HepG2 (cell line): Measurements from ENCODE around the gene ORC4. TPM values are rescaled to one million over a fixed set of nuclear protein-coding genes. Genes with fewer than 3 reads are reported as not detected.

Experiments
- ATRX ChIP-seq: sonication (generic); formaldehyde crosslinking; IDR thresholded peaks from 2 replicates; pipeline ENCODE4 v1.4.0; 2020; ENCODE audit warnings: missing genetic modification reagents, borderline replicate concordance
- GLI4 ChIP-seq: sonication (generic); formaldehyde crosslinking; IDR thresholded peaks from 2 replicates; pipeline ENCODE4 v1.5.1; 2020; ENCODE audit warnings: missing genetic modification reagents, mild to moderate bottlenecking, moderate library complexity, borderline replicate concordance
- HIC2 ChIP-seq: sonication (generic); formaldehyde crosslinking; IDR thresholded peaks from 2 replicates; pipeline ENCODE4 v1.9.0; 2022; ENCODE audit warnings: low read depth, missing genetic modification reagents
- KLF11 ChIP-seq: IDR thresholded peaks from 2 replicates; pipeline ENCODE4 v1.6.1; 2016; ENCODE audit warnings: missing compliant biosample characterization
- NFRKB ChIP-seq: fragments of 450-650 bp; IDR thresholded peaks from 2 replicates; pipeline ENCODE4 v1.6.1; 2017
- REXO4 ChIP-seq: sonication (generic); formaldehyde crosslinking; IDR thresholded peaks from 2 replicates; pipeline ENCODE4 v1.8.0; 2022; ENCODE audit warnings: missing genetic modification reagents, mild to moderate bottlenecking, borderline replicate concordance
- SKI ChIP-seq: fragments of 450-650 bp; IDR thresholded peaks from one replicate; pipeline ENCODE4 v1.6.1; 2018; ENCODE audit warnings: mild to moderate bottlenecking; ENCODE audit not compliant: partially characterized antibody
- TEAD2 ChIP-seq: sonication (generic); formaldehyde crosslinking; IDR thresholded peaks from 2 replicates; pipeline ENCODE4 v1.9.0; 2021; ENCODE audit warnings: missing genetic modification reagents
- TMF1 ChIP-seq: sonication (generic); formaldehyde crosslinking; IDR thresholded peaks from 2 replicates; pipeline ENCODE4 v1.8.1; 2022; ENCODE audit warnings: low read depth, missing genetic modification reagents
- ZC3H13 ChIP-seq: sonication (generic); formaldehyde crosslinking; IDR thresholded peaks from 2 replicates; pipeline ENCODE4 v1.8.1; 2023; ENCODE audit warnings: mild to moderate bottlenecking, missing genetic modification reagents, moderate library complexity
- ZMYM2 ChIP-seq: sonication (generic); formaldehyde crosslinking; IDR thresholded peaks from 2 replicates; pipeline ENCODE4 v1.8.0; 2022; ENCODE audit warnings: mild to moderate bottlenecking, missing genetic modification reagents
- ZNF354B ChIP-seq: sonication (generic); formaldehyde crosslinking; IDR thresholded peaks from 2 replicates; pipeline ENCODE4 v1.8.0; 2022; ENCODE audit warnings: mild to moderate bottlenecking, missing genetic modification reagents
- ZNF512 ChIP-seq: sonication (generic); formaldehyde crosslinking; IDR thresholded peaks from 2 replicates; pipeline ENCODE4 v1.4.0; 2020; ENCODE audit warnings: mild to moderate bottlenecking, missing genetic modification reagents
- ZNF552 ChIP-seq: sonication (generic); formaldehyde crosslinking; IDR thresholded peaks from 2 replicates; pipeline ENCODE4 v1.9.0; 2022; ENCODE audit warnings: missing genetic modification reagents, mild to moderate bottlenecking, borderline replicate concordance
- ZNF557 ChIP-seq: sonication (generic); formaldehyde crosslinking; IDR thresholded peaks from 2 replicates; pipeline ENCODE4 v1.4.0; 2020; ENCODE audit warnings: missing genetic modification reagents
- ZNF619 ChIP-seq: sonication (generic); formaldehyde crosslinking; IDR thresholded peaks from 2 replicates; pipeline ENCODE4 v1.4.0; 2020; ENCODE audit warnings: mild to moderate bottlenecking, missing genetic modification reagents
- ZNF761 ChIP-seq: sonication (generic); formaldehyde crosslinking; conservative IDR thresholded peaks from 2 replicates; pipeline ENCODE4 v1.4.0; 2020; ENCODE audit warnings: mild to moderate bottlenecking, missing genetic modification reagents
- polyA plus RNA-seq, 8 experiments: library from polyadenylated mRNA; depleted of rRNA in 3 of 8; stranded (reverse) in 7 of 8; unstranded in 1 of 8; fragments of >200 nt; fragmentation: Illumina TruSeq in 4 of 8; extraction: Trizol in 4 of 8; gene quantifications; 2 replicates each; pipeline versions ENCODE4 v1.2.1 to v1.2.3, GENCODE V29; 2011 to 2016; ENCODE audit warnings: low read depth in 4 of 8, missing spikeins in 1 of 8, mixed read lengths in 1 of 8; ENCODE audit not compliant: insufficient read depth in 1 of 8
- total RNA-seq, 5 experiments: library from RNA; depleted of rRNA; stranded (reverse); fragments of >200 nt; fragmentation: Illumina TruSeq; extraction: Trizol; gene quantifications; 2 replicates each; pipeline ENCODE4 v1.2.3, GENCODE V29; 2016; ENCODE audit warnings: low read depth in 1 of 5
- TF ChIP-seq, protein P1 (sequence below): sonication (generic); formaldehyde crosslinking; IDR thresholded peaks from 2 replicates; pipeline ENCODE4 v1.4.0; 2020; ENCODE audit warnings: missing genetic modification reagents, mild to moderate bottlenecking, borderline replicate concordance
- TF ChIP-seq, protein P2 (sequence below): sonication (generic); formaldehyde crosslinking; IDR thresholded peaks from 2 replicates; pipeline ENCODE4 v1.4.0; 2020; ENCODE audit warnings: missing genetic modification reagents
- TF ChIP-seq, protein P3 (sequence below): sonication (generic); formaldehyde crosslinking; IDR thresholded peaks from 2 replicates; pipeline ENCODE4 v1.4.0; 2020; ENCODE audit warnings: mild to moderate bottlenecking, missing genetic modification reagents

The ORC4 gene
- total and polyA plus RNA-seq, 2 of the 13 experiments (the other 11 are each of a cell fraction or from before 2014, with no cell fraction given) = 28.6 to 84.8 TPM

DNA sequence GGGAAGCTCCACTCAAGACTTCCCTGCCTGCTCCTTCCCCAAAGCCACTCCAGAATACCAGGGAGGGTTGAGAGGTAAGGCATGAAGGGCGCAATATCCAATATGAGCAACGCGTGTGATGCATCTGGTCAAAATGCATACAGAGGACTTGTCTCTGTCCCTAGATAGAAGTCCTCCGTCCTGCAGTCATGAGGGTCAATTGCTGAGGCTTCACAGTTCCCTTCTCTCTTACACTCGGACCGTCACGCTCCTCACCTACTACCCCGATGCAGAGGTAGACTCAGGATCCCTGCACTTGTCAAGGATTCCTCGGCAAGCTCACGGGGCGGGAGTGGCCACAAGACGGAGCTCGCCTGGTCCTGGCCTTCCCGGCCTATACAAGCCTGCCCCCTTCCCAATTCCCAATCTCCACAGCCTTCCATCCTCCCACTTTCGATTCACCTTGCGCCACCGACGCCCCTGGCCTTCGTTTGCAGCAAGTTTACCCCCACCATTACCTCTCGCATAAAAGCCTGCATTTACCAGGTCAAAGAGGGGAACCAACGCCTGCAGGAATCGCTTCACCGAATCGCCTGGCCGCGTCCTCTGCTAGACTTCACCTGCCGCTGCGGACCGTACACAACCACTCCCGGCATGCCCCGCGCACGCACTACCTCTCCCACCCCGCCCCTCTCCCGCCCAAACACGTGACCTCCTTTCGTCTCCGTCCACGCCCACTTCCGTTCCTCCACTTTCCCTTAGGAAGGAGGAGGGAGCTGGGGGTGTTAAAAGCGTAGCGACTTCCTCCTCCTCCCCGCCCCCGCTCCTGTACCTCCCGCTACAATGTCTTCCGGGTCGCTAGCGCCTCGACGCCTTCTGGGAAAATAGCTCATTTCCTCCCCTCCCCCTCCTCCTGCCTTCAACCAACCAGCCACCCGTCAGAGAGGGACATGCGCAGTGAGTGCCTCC lies at the start of gene ORC4 (continued):
- TF ChIP-seq ZNF619 (CRISPR knock-in tag) (peak; percentile 99), TMF1 (CRISPR knock-in tag) (peak; percentile 80; the same call in 1 of the 2 replicates), ZNF354B (CRISPR knock-in tag) (peak; percentile 13; the same call in 1 of the 2 replicates), GLI4 (CRISPR knock-in tag) (peak; percentile 62; the same call in 1 of the 2 replicates), ATRX (CRISPR knock-in tag) (no peak), ZNF512 (no peak), ZC3H13 (CRISPR knock-in tag) (no peak), TEAD2 (CRISPR knock-in tag) (no peak; the same call in 1 of the 2 replicates), ZNF552 (CRISPR knock-in tag) (peak; percentile 60; the same call in 1 of the 2 replicates), HIC2 (CRISPR knock-in tag) (peak; percentile 32; the same call in 1 of the 2 replicates), SKI (no peak), ZMYM2 (CRISPR knock-in tag) (peak; percentile 80; the same call in 1 of the 2 replicates), REXO4 (no peak), KLF11 (CRISPR knock-in tag) (peak; percentile 92; the same call in 1 of the 2 replicates), NFRKB (no peak), ZNF761 (CRISPR knock-in tag) (peak; percentile 88; the same call in 1 of the 2 replicates), ZNF557 (CRISPR knock-in tag) (peak; percentile 86; the same call in 1 of the 2 replicates)
- TF ChIP-seq, protein P1, sequence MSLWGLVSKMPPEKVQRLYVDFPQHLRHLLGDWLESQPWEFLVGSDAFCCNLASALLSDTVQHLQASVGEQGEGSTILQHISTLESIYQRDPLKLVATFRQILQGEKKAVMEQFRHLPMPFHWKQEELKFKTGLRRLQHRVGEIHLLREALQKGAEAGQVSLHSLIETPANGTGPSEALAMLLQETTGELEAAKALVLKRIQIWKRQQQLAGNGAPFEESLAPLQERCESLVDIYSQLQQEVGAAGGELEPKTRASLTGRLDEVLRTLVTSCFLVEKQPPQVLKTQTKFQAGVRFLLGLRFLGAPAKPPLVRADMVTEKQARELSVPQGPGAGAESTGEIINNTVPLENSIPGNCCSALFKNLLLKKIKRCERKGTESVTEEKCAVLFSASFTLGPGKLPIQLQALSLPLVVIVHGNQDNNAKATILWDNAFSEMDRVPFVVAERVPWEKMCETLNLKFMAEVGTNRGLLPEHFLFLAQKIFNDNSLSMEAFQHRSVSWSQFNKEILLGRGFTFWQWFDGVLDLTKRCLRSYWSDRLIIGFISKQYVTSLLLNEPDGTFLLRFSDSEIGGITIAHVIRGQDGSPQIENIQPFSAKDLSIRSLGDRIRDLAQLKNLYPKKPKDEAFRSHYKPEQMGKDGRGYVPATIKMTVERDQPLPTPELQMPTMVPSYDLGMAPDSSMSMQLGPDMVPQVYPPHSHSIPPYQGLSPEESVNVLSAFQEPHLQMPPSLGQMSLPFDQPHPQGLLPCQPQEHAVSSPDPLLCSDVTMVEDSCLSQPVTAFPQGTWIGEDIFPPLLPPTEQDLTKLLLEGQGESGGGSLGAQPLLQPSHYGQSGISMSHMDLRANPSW = 0 out of 2 replicates have a peak, but pooled peaks have one; percentile 20
- TF ChIP-seq, protein P2, sequence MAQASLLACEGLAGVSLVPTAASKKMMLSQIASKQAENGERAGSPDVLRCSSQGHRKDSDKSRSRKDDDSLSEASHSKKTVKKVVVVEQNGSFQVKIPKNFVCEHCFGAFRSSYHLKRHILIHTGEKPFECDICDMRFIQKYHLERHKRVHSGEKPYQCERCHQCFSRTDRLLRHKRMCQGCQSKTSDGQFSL = peak; percentile 84
- TF ChIP-seq, protein P3, sequence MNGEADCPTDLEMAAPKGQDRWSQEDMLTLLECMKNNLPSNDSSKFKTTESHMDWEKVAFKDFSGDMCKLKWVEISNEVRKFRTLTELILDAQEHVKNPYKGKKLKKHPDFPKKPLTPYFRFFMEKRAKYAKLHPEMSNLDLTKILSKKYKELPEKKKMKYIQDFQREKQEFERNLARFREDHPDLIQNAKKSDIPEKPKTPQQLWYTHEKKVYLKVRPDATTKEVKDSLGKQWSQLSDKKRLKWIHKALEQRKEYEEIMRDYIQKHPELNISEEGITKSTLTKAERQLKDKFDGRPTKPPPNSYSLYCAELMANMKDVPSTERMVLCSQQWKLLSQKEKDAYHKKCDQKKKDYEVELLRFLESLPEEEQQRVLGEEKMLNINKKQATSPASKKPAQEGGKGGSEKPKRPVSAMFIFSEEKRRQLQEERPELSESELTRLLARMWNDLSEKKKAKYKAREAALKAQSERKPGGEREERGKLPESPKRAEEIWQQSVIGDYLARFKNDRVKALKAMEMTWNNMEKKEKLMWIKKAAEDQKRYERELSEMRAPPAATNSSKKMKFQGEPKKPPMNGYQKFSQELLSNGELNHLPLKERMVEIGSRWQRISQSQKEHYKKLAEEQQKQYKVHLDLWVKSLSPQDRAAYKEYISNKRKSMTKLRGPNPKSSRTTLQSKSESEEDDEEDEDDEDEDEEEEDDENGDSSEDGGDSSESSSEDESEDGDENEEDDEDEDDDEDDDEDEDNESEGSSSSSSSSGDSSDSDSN (CRISPR knock-in tag) = peak; percentile 98
